COR-L47 (cell line): ENCODE measurements around the gene CARD11.

ENCODE experiments used
- DNase-seq: peaks from one replicate; lab custom pipeline; 2025; lab: John Stamatoyannopoulos, UW

CARD11 gene

DNA sequence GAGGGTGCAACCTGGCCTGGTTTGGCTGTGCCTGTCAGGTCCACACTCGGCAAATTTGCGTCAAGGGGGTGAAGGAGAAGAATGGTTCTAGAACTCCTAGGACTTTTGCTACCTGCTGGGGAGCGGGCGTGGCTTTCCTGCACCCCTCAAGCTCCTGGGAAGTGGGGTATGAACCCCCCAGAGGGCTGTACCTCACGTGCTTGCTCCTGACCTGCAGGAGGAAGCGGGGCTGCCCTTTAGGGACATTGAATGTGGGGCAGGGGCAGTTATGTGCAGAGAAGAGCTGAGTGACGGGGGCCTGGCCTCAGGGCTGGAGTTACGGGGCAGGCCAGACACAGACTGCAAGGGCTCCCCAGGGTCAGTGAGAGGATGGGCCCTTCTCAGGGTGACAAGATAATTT is 138.2 kb downstream of the CARD11 start:
- no peak for DNase-seq

GRCh38 chr7:2905027-2905426 is 138.6 kb downstream of the CARD11 start:
- no peak for DNase-seq

DNA sequence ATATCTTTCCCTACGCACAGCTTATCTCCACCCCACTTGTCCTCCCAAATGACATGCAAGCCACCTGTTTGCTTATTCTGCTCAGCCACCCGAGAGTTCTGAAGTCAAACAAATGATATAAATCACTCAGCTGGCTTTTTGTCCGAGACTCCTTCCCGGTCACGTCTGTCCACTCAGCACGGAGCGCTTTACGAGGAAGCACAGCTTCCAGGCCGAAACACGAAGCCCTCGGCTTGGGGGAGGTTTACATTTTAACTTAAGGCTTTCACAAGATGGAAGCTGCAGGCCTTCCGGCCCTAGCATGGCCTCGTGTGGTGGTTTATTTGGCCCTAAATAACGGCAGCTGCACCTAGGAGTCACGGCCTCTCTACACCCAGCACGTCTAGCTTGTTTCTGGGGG is 139.5 kb downstream of the CARD11 start:
- DNase-seq = no peak

- no peak for DNase-seq
Measured at GRCh38 chr7:2903682-2904162, 139.9 kb downstream of the CARD11 start.

DNA sequence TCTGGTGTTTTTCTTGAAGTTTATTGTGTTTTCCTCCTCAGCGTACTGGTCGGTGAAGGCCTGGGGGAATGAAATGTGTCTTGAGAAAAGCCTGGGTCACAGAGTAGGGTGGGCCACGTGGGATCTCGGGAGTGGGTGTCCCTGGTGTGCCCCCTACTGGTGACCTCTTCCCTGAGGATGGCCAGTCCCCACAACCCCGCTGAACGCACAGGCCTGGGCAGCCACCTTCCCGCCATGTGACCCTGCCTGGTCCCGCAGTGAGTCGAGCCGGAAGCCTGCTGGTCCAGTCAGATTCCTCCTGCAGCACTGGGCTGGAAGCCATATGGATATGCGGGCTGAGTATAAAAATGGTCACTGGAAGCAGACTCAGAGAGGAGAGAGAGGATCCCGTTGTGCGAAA is 146.6 kb downstream of the CARD11 start:
- DNase-seq = no peak

- no peak for DNase-seq
Measured at GRCh38 chr7:2896131-2896530, 147.5 kb downstream of the CARD11 start.

GRCh38 chr7:2894118-2894940 is 149.3 kb downstream of the CARD11 start:
- DNase-seq = peak; percentile 60

- no peak for DNase-seq
Measured at GRCh38 chr7:2893411-2893861, 150.2 kb downstream of the CARD11 start.

GRCh38 chr7:2892549-2892948 is 151.1 kb downstream of the CARD11 start:
- peak; percentile 31 for DNase-seq

- no peak for DNase-seq
Measured at GRCh38 chr7:2887816-2888215, 155.9 kb downstream of the CARD11 start.

GRCh38 chr7:2886900-2887299 is 156.8 kb downstream of the CARD11 start:
- peak; percentile 57 for DNase-seq

- DNase-seq = no peak
Measured at GRCh38 chr7:2886391-2886790, 157.3 kb downstream of the CARD11 start.

DNA sequence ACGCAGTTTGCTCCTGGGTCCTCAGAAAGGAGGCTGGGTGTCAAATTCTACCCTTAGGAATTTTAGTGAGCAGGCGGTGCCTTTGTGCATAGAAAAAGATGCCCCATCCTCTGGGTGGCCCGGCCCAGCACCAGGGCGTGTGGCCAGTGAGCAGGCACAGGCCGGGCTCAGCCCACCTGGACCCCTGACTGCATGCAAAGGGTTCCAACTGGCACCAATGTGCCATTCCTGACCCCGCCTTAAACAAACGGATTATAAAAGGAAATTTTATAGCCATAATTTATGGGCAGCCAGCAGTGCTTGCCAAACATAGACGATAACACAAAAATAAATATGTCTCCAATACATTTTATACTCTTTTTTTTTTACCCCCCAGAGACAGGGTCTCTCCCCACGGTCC is 159.5 kb downstream of the CARD11 start:
- DNase-seq = peak; percentile 19

DNA sequence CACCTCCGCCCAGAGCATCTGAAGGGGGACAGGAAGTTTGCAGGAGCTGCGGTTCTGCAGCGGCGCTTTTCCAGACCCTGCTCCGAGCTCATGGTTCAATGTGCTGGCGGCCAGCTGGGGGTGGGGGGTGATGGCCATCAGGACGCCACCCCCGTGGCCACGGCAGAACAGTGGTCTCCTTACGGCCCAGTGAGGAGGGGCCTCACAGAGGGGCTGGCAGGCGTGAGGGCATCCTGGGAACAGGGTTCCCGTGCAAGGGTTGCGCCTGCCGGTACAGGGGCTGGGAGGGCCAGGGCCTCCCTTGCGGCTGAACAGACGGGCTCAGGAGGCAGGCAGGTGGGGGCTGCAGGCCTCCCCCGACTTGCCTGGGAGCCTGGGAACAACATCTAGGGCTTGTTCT is 160.6 kb downstream of the CARD11 start:
- DNase-seq = no peak

GRCh38 chr7:2882111-2882510 is 161.6 kb downstream of the CARD11 start:
- DNase-seq = peak; percentile 36

- no peak for DNase-seq
Measured at GRCh38 chr7:2880874-2881533, 162.7 kb downstream of the CARD11 start.

DNA sequence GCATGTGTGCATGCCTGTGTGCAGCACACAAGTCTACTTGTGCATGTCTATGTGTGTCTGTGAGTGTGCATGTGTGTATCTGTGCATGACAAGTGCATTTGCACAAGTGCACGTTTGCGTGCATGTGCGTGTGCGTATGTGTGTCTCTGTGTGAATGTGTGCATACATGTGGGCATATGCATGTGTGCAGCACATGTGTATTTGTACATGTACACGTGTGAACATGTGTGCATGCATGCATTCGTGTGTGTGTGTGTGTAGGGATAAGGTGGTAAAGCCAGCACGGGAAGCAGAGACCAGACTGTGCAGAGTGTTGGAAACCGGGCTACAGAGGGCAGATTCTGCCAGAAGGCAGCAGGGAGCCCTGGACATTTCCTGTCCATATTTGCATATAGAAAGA is 163.6 kb downstream of the CARD11 start:
- DNase-seq = no peak

GRCh38 chr7:2879354-2879753 is 164.3 kb downstream of the CARD11 start:
- DNase-seq = no peak

DNA sequence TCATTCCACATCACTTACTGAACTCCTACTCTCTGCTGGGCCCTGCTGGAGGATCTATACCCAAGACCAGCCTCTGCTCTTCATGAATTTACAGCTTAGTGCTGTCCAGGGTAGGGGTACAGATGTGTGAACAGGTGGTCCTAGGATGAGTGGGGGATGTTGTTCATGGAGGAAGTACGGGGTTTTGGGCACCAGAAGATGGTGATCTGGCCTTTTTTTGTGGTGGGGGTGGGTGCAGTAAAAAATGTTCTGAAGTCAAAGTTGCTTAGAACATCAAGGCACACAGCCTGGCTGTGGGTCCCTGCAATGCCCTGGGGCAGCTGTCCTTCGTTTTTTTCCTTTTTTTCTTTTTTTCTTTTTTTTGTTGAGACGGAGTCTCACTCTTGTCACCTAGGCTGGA is 165.4 kb downstream of the CARD11 start:
- DNase-seq = no peak

DNA sequence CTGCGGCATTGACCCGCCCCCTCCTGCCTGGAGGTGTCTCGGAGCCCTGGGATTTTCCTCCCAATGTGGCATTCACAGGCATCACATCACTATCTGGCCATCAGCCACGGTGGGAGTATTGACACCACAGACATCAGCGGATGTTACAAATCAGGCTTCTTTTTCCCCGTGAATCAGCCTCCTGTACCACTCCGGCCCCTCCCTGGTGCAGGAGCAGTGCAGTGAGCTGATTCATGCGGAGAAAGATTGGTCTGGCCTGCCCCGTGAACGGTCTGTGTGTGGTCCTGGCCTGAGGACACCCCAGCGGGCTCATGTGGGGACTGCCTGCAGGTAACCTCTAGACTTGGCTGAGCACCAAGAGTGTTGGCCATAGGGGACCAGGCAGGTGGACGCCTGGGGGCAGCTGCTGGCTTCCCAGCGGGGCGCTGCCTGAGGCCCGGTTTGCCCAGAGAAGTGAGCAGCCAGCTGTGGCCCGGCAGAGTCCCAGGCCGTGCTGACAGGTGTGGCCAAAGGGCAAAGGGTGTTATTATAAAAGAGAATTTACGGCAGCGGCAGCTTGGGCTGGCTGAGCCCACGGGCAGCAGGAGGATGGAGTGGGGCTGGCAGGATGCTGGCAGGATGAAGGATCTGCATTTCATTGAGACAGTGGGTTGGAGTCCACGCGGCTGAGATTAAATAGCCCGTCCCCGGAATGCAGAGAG is 167.5 kb downstream of the CARD11 start:
- DNase-seq = peak; percentile 88

GRCh38 chr7:2873686-2874551 is 169.7 kb downstream of the CARD11 start:
- DNase-seq = no peak

- no peak for DNase-seq
Measured at GRCh38 chr7:2873146-2873545, 170.5 kb downstream of the CARD11 start.
